Femur (tissue), 1 donor: Measurements from ENCODE around the gene FBF1.

ENCODE experiments used
- DNase-seq: peaks from one replicate; pipeline ENCODE4 v3.0.0-alpha.2; 2017

The FBF1 gene

GRCh38 chr17:75950855-75951554 lies 10.2 kb upstream of the FBF1 start:
- DNase-seq: peak; percentile 53

GRCh38 chr17:75950421-75950820 lies 9.6 kb upstream of the FBF1 start:
- DNase-seq: no peak

GRCh38 chr17:75945211-75945610 lies 4.4 kb upstream of the FBF1 start:
- DNase-seq: no peak

- DNase-seq: no peak
Measured at GRCh38 chr17:75943491-75943890, 2.6 kb upstream of the FBF1 start.

- DNase-seq: no peak
Measured at GRCh38 chr17:75942473-75942872, 1.6 kb upstream of the FBF1 start.

DNA sequence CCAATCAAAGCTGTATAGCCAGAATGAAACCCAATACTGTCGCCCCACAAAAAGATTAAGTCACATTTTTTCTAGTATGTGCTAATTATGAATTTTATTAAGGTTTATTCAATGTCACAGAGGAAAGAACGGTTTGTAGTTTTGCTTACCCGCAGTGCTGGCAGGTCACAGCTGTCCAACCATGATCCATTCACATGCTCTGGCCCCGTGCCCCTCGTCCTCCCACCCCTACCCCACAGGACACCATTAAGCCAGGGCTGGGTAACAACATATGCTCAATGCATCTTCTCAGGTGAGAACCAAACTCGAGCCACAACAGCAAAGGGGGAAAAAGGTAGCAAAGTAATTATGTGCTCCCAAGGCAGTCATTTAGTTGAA lies 589 bp upstream of the FBF1 start:
- DNase-seq: no peak

DNA sequence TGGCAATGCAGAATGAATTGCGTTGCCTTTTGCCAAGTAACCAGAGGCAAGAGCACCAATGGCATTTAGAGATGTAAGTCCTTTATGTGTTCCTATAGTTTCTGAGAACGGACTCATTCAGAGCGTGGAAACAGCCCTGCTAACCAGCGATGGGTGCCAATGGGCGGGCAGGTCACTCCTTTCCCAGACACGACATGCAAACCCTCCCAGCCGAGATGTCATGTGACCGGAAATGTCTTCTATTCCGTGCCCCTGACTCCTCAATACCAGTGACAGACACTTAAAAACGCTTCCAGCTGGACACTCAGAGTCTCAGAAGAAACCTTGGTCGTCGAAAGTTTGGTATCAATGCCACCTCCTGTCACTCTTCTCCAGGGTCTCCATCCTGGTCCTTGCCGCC lies 3.2 kb downstream of the FBF1 start:
- no peak for DNase-seq

DNA sequence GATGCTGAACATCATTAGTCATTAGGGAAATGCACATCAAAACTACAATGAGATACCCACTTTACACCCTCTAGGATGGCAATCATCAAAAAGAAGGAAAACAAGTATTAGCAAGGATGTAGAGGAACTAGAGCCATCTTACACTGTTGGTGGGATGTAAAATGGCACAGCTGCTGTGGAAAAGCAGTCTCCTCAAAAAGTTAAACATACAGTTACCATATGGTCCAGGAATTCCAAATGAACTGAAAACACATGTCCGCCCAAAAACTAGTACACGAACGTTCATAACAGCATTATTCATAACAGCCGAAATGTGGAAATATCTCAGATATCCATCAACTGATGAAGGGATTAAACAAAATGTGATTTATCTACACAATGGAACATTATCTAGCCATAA lies 7.0 kb downstream of the FBF1 start:
- DNase-seq: no peak

DNA sequence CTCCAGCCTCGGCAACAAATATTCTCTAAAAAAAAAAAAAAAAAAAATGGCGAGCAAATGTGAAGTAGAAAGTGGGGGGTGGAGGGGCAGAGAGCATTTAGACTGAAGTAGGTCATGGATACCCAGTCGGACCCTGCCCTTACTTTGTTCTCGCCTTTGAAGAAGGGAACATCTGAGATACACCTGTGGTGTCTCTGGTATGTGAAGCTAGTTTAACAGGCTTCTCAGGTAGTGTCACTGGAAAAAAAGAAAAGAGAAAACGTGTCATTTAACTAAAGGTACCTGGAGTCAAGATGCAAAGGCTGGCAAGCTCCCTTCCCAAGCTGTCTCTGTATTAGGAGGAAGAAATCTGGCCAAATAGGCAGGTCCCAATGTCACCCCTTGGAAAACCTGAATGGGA lies 8.0 kb downstream of the FBF1 start:
- no peak for DNase-seq

- no peak for DNase-seq
Measured at GRCh38 chr17:75931062-75931461, 9.8 kb downstream of the FBF1 start.

DNA sequence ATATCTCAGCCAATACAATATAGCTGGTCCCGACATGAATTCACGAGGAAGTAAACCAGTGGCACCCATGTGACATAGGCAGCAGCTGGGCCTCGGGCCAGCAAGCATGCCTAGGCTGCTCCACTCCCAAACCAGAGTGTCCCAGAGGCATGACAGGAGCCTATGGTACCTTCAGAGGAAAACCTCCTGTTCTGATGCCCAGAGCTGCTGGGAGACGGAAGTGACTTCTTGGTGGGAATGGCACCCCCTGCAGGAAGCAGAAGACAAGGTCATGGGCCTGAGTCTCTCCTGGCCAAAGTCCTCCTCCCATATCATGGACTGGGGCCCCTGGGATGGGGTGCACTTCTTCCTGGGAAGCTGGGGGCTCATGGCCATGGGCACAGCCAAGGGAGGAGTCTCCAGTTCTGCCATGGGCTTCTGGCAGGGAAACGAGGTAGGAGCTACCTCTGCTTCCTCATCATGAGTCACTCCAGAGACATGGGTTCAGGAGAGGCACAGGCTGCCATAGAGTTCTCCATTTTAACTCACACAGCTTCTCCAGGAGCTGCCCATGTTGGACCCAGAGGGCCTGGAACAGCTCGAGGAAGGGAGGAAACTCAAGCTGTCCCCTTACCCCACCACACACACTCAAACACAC lies 13.4 kb downstream of the FBF1 start:
- DNase-seq: no peak

GRCh38 chr17:75926456-75926855 lies 14.4 kb downstream of the FBF1 start:
- no peak for DNase-seq

DNA sequence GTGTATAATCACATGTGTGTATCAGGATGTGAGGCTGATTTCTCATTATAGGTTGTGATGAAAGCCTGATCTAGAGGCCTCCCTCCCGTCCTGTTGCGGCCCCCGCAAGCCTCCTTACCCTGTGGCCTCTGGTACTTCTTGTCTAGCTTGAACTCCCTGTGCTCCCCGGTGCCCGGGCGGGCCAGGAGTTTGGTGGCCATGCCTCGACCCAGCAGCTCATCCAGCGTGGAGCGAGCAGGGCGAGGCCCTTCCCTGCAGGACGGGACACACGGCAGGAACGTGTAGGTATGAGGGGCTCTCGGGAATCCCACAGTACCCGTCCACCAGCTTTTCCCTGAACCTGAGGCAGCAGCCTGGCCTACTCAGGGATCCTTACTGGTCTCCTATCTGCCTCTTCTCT lies 14.9 kb downstream of the FBF1 start:
- DNase-seq: no peak

GRCh38 chr17:75925103-75925502 lies 15.7 kb downstream of the FBF1 start:
- no peak for DNase-seq

DNA sequence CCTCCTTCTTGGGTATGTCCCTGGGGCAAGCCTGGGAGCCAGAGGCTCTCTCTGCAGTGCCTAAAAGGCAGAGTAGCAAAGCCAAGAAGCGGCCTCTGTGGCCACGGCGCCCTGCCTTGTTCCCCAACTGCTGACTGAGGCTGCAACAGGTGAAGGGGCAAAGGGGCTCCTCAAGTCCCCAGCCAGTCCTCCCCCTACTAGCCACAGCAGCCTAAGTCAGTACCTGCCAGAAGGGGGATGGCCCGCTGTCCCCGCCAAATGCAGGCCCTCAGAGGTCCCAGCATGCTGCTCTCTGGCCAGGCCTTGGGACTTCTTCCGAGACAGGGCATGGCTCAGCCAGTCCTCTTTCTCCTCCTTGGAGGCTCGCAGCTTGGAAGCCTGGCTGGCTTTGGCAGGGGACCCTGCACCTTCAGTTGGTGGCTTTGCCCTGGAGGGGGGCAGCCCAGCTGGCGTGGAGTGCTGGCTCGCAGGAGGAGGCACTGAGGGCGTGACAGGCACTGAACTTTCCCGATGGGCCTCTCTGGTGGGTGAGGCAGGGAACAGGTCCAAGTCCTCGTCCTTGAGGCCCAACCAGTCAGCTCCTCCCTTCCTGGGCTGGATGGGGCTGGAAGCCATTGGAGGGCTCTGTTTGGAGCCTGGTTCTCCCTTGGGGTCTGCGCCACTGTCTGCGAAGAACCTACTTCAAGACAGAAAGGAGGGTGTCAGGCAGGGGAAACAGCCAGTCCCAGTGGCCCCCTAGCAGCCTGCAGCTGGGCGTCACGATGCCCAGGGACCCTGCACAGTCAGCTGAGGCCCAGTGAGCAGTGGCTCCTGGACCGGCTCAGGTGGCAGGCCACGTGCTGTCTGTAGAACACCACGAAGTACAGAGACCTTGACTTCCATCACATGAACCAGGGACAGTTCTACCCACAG lies 17.6 kb downstream of the FBF1 start:
- no peak for DNase-seq

- no peak for DNase-seq
Measured at GRCh38 chr17:75922173-75922961, 18.5 kb downstream of the FBF1 start.

DNA sequence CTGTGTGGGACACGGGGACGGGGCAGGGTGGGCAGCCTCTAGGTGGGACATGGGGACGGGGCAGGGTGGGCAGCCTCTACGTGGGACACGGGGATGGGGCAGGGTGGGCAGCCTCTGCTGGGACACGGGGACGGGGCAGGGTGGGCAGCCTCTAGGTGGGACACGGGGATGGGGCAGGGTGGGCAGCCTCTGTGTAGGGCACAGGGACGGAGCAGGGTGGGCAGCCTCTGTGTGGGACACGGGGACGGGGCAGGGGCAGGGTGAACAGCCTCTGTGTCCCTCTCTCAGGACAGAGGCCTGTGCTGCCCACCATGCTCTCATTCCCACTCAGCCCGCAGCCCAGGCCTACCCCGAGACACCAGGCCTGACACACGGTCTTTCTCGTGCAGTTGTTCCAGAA lies 19.2 kb downstream of the FBF1 start:
- no peak for DNase-seq

DNA sequence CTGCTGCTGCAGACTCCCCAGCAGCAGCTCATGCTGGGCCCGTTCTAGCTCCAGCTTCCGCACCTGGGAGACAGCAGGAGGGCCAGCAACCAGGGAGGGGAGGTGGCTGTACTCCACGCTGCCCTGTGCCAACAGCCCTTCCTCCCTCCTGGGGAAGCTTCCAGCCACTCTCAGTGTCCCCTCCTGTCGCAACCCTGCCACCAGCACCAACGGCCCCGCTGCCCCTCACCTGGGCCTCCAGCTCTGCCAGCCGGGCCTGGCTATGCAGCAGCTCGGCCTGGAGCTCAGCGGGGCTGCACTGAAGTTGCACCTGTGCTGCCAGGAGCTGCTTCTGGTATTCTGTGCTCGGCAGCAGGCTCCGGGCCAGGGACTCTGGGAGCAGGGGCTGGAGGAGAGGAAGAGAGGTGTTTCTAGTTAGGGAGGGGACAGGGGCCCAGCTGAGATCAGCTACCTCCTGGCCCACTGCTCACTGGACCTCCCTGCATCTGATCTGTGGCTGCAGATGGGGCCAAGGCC lies 20.7 kb downstream of the FBF1 start:
- no peak for DNase-seq

DNA sequence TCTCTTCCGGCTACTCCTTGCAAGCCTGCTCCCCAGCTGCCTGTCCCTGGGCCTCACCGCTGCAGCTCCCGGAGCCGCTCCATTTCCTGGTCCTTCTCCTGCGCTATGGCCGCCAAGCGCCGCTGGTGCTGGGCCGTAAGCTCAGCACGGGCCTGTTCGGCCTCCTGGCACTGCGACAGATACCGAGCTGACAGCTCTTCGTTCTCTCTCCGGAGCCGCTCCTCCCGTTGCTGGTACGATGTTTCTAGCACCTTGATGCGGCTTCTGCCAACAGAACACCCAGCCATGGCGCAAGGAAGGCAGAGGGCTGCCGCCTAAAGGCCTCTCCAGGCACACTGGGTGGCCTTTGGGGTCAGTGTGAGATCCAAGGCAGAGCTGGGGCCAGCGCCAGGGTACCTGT lies 21.2 kb downstream of the FBF1 start:
- DNase-seq: no peak

DNA sequence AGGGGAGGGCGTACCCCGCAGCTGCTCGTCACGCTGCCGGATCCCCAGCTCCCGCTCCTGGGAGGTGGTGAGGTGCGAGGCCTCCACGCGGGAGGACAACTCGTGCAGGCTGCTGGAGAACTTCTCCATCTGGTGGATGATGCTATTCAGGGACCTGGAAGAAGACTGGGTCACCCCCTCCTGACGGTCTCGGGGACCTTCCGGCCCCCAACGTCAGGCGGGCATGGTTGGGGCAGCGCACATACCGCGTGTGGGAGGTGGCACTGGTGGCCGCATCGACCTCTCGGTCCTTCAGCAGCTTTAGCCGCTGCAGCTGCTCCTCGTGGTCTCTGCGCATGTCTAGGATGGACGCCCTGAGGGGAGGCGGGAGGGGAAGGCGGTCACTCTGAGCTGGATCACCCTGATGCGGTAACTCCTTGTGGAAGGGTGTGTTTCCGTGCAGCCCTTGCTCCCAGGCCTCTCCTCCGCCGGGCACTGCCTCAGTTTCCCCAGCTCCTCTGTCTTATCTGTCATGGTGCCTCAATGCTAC lies 22.9 kb downstream of the FBF1 start:
- DNase-seq: no peak

DNA sequence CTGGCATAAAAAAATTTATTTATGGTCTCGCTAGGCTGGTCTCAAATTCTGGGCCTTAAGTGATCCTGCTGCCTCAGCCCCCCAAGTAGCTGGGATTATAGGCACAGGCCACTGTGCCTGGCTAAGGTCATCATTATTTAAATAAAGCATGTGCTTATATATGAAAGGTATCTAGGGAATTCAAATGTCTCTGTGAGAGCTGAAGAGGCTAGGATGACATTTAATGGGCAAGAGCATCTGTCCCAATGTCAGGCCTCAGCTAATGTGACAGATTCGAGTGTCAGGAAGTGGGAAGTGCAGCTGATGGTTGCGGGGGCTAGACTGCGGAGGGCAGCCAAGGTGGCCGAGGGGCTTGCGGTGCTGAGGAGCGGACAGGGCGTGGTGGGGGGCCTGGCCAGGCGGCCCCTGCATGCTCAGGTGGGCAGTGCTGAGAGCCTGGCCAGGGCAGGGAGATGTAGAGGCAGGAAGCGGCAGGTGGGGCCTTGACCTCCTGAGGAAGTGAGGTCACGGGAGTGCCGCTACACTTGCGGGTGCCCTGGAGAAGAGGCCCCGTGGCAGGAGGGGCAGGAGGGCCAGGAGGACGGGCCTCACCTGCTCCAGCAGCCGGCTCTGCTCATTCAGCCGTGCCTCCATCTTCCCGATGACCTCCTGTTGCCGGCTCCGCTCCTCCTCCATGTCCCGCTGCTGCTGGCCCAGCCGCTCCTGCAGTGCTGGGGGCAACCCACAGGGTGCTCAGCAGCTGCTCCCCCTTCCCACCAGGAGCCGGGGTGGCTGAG lies 23.5 kb downstream of the FBF1 start:
- no peak for DNase-seq

DNA sequence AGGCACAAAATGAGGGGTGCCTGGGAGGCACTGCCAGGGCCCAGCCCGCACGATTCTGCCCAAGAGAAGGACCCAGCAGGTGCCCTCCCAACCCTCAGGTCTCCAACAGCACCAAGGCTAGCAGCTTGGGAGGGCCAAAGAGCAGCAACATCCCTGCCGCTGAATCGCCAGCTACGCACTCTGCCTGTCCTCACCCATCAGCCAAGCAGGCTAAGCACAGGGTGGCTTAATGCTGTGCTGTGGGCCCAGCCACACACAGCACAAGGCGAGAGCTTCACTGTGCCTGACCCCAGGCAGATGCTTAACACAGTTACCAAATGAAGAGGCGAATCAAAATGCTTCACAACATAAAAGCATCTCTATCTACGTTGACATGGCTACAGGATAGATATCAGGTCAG lies 25.6 kb downstream of the FBF1 start:
- no peak for DNase-seq
